Measurements from ENCODE around the gene ZFP36L2. TPM values are rescaled to one million over a fixed set of nuclear protein-coding genes. Genes with fewer than 3 reads are reported as not detected.

Gene ZFP36L2
- total and polyA plus RNA-seq, 9 of the 15 experiments (the other 6 are each of a cell fraction or from before 2014, with no cell fraction given), result 4.1 to 60.6 (median 20.3) TPM

- no peak for TF ChIP-seq CTCFL (IDR thresholded peaks at IDR 0.05; ENCODE audit: borderline replicate concordance, insufficient read depth, low read depth, low read length, poor library complexity, severe bottlenecking)
- TF ChIP-seq ZNF77 (CRISPR knock-in tag; IDR thresholded peaks at IDR 0.05), result no peak
- TF ChIP-seq ZNF668 (CRISPR knock-in tag; IDR thresholded peaks at IDR 0.05), result no peak
- TF ChIP-seq, protein P1, sequence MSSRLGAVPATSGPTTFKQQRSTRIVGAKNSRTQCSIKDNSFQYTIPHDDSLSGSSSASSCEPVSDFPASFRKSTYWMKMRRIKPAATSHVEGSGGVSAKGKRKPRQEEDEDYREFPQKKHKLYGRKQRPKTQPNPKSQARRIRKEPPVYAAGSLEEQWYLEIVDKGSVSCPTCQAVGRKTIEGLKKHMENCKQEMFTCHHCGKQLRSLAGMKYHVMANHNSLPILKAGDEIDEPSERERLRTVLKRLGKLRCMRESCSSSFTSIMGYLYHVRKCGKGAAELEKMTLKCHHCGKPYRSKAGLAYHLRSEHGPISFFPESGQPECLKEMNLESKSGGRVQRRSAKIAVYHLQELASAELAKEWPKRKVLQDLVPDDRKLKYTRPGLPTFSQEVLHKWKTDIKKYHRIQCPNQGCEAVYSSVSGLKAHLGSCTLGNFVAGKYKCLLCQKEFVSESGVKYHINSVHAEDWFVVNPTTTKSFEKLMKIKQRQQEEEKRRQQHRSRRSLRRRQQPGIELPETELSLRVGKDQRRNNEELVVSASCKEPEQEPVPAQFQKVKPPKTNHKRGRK (tag; IDR thresholded peaks at IDR 0.05), result no peak
- TF ChIP-seq TCF7L2 (IDR thresholded peaks at IDR 0.05; ENCODE audit: low read depth, low read length), result no peak
- no peak for TF ChIP-seq ZNF436 (CRISPR knock-in tag; IDR thresholded peaks at IDR 0.05)
- TF ChIP-seq FOXP4 (CRISPR knock-in tag; IDR thresholded peaks at IDR 0.05; ENCODE audit: borderline replicate concordance), result peak; percentile 90
- no peak for TF ChIP-seq ID3 (CRISPR knock-in tag; IDR thresholded peaks at IDR 0.05)
- TF ChIP-seq ID3 (tag; IDR thresholded peaks at IDR 0.05), result no peak
- TF ChIP-seq RBBP5 (IDR thresholded peaks at IDR 0.05; ENCODE audit: borderline replicate concordance, insufficient read depth, low read length, poor library complexity, severe bottlenecking), result peak; percentile 63
- peak; percentile 66; the same call in 1 of the 2 replicates for TF ChIP-seq TCF7 (IDR thresholded peaks at IDR 0.05; ENCODE audit: borderline replicate concordance)
- TF ChIP-seq TAF1 (IDR thresholded peaks at IDR 0.05; ENCODE audit: control insufficient read depth, extremely low read depth, insufficient read depth, low read length, severe bottlenecking), result peak; percentile 43
- no peak for TF ChIP-seq POLR3A (IDR thresholded peaks at IDR 0.05; ENCODE audit: borderline replicate concordance, extremely low read depth, insufficient read depth, insufficient read length)
- TF ChIP-seq HOXB6 (CRISPR knock-in tag; IDR thresholded peaks at IDR 0.05; ENCODE audit: borderline replicate concordance), result no peak
- peak; percentile 67 for TF ChIP-seq TAF9B (IDR thresholded peaks at IDR 0.05; ENCODE audit: partially characterized antibody)
- no peak for TF ChIP-seq ETV6 (IDR thresholded peaks at IDR 0.05; ENCODE audit: borderline replicate concordance in 1 of 2, low read depth in 2 of 2, low read length in 1 of 2)
- no peak for TF ChIP-seq ETV6 (CRISPR knock-in tag; IDR thresholded peaks at IDR 0.05; ENCODE audit: borderline replicate concordance)
- no peak for TF ChIP-seq THRAP3 (IDR thresholded peaks at IDR 0.05; ENCODE audit: borderline replicate concordance)
- peak; percentile 76 for TF ChIP-seq POLR2G (IDR thresholded peaks at IDR 0.05; ENCODE audit: low read depth, low read length)
- peak; percentile 78 for TF ChIP-seq ZNF589 (CRISPR knock-in tag; IDR thresholded peaks at IDR 0.05; ENCODE audit: low read depth)
Observed at GRCh38 chr2:43178602-43179542, 47.5 kb downstream of the ZFP36L2 start (continued).

All from K562 (cell line).